ENCODE data around the gene ATF6. TPM values are rescaled to one million over a fixed set of nuclear protein-coding genes. Genes with fewer than 3 reads are reported as not detected.
"Not testable (repeated sequence)": the region's sequence is repeated elsewhere in the genome, so short reads cannot be mapped to it uniquely, and the experiment has no call there.

Gene ATF6
- total RNA-seq, 1 experiment from 2014 or later = 6.2 TPM

DNA sequence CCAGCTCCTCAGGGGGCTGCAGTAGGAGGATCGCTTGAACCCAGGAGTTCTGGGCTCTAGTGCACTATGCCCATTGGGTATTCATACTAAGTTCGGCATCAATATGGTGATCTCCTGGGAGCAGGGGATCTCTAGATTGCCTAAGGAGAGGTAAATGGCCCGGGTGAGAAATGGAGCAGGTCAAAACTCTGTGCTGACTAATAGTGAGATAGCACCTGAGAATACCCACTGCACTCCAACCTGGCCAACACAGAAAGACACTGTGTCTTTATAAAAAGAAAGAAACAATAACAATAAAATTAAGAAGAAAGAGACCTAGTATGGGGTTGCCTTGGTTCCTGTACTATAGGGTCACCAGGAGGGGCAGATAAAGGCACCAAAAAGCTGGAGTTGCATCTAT, 30.3 kb upstream of the ATF6 start:
- no peak for DNase-seq (ENCODE audit: low spot score)

DNA sequence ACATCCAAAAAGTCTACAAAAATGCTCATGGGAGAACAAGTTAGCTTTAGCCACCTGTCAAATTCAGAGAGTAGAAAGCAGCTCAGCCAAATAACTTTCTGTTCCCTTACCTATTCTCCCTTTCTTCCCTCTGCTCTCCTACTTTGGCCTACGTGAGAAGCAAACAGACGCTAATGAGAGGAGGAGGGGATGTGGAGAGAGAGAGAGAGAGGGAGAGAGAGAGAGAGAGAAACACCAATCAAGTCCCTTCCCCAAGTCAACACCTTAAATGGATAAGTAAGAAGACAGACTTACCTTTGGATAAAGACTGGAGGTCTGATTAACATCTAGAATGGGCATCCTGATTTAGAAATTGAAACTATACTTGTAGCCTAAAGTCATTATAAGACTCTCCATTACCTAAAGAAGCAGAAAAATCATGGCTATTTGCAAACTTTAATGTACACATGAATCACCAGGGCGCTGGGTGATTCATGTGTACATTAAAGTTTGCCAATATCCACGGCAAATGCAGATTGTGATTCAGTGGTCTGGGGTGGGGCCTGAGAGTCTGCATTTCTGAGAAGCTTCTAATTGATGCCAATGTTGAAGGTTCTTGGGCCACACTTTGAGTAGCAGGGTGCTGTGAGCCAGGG, 29.7 kb upstream of the ATF6 start:
- peak; percentile 53 for DNase-seq (ENCODE audit: low spot score)

DNA sequence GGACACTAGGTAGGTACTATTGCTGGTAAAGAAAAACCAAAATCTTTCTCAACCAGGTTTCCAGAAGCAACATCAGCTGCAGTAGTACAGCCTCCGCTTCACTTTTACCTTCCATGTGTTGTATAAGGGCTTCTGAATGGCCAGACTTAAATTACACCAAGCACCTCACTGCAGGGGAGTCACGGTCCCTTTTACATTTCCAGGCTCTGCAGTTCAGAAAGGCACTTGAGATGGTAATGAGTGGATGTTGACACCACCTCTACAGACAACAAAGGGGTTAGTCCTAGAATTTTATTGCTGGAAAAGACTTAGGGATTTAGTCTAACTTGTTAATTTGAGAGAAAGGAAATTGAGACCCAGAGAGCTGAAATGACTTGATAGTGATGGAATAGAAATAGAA, 28.5 kb upstream of the ATF6 start:
- no peak for DNase-seq (ENCODE audit: low spot score)

DNA sequence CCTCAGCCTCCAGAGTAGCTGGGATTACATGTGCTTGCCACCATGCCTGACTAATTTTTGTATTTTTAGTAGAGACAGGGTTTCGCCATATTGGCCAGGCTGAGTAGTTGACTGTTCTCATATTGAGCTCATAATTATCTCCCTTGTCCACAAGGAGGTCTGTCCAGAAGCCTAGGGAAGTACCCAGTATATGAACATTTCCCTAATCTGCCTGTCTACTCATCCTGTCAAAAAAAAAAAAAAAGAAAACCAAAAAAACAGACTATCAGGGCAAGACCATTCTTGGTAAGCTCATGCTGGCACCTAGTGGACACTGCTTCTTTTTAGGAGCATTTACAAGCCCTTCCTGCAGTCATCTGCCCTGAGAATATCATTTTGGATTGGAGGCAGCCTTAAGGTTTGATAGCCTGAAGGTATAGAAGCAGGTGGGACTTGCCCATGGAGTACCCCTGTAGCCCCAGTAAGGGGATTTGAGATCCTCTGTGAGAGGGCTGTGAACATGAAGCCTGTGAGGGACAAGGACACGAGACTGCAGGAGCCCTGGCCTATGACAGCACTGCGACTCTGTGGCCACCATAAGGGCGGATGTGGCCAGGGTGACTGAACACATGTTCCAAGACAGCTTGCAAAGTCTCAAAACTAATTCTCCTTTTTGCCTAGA, 27.4 kb upstream of the ATF6 start:
- peak; percentile 57 for DNase-seq (ENCODE audit: low spot score)

DNA sequence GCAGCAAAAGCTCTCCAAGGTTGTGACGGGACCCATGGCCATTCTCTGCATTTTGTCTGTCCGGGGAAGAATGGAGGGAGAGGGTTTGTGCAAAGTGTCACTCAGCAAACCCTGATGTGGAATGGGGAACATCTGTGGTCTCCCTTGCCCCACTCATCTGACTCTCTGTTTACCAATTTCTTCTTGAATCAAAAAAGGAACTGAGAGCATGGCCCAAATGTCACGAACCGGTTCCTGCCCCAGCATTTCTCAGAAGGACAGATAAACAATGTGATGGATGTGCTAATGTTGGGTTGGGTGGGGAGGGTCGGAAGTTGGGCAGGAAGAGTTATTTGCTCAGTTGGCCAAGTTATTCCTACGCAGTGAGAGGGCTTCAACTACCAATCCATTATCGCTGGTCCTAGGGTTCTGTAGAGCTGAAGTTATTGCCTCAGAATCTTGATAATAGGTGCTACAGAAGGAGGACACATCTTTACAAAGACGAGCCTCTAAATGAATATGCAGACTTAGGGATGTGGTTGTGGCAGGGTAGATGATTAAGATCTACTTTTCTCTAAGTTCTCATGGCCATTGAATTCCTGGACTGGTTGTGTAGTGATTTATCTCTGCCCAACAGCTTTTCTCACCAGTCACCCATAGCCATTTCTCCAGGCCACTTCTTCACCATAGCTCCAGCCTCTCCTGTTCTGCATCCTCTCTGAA, 26.1 kb upstream of the ATF6 start:
- DNase-seq (ENCODE audit: low spot score) = no peak

DNA sequence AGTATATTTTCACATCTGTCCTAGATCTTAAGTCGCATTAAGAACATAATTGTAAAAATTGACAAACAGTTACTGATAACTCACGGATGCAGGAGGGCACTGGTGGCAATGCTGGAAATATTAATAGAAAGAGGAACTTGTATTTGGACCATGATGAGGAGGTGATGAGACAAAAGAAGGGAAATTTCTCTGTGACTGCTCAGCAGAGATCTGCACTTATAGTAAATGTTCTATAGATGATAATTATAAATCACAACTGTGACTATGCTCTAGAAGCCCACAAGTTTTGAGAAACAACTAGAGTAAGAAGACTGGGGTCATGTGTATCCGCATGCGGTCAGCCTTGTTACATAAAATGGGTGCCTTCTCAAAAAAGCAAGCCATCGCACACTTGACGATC, 25.2 kb upstream of the ATF6 start:
- no peak for DNase-seq (ENCODE audit: low spot score)

DNA sequence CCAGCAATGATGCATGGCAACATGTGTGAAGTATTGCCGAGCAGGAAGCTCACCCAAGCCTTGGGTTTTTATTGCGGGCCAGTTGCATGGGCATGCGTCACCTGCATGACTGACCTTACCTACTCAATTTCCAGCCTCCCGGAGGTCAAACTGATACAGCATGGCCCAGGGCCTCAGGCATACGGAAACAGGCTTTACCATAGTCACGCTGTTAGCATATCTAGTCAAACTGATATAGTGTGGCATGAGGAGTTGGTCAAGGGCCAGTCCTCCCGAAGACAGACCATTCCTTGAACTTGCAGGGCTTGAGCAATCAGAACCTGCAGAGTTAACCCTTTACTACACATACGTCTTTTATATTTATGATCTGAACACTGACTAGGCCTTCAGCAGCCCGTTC, 22.9 kb upstream of the ATF6 start:
- DNase-seq (ENCODE audit: low spot score) = no peak

DNA sequence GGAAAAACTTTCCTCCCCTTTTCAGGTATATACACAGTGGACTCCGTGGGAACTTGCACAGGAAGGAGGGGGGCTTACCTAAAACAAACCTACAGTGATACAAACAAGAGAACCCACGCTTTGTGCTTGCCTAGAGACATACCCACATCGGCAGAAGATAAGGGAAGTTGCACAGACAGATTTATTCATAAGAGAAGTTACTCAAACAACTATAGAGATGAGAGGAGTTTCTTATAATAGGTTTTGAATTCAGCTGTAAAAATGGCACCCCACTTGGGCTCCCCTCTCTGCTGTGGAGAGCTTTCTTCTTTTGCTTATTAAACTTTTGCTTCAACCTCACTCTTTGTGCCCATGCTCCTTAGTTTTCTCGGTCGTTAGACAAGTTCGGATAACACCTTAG, 18.3 kb upstream of the ATF6 start:
- no peak for DNase-seq (ENCODE audit: low spot score)

DNA sequence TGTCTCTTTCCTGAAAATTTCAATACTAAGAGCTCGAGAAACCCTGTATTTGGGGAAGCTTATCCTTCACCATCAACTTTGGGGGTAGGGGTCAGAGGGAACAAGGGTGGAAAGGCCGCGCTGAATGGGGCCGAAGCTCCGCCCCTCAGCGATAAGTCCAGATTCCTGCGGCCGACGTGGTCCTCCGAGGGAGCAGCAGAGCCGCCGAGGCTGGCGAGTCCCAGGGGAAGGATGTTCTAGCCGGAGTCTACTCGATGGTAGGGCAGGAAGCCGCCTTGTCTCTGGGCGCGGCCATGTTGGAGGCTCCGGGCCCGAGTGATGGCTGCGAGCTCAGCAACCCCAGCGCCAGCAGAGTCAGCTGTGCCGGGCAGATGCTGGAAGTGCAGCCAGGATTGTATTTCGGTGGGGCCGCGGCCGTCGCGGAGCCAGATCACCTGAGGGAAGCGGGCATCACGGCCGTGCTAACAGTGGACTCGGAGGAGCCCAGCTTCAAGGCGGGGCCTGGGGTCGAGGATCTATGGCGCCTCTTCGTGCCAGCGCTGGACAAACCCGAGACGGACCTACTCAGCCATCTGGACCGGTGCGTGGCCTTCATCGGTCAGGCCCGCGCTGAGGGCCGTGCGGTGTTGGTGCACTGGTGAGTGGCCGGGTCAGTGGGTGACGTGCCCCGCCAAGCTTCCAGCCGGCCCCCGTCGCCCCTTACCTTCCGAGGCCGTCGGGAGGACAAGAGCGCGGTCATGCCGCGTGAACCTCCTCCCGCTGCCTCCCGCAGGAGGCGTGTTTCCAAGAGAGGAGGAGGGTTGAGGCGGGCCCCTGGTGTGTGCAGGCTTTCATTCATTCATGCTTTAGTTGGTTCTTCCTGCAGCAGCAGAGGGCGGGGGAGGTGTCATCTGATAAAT, 16.4 kb upstream of the ATF6 start, which contains the start of gene DUSP12:
TSS of gene DUSP12 (plus strand) at position 278 of the 899 bp plus-strand sequence. CDS start at position 294, 16 bp downstream.
- DNase-seq (ENCODE audit: low spot score) = peak; percentile 92

DNA sequence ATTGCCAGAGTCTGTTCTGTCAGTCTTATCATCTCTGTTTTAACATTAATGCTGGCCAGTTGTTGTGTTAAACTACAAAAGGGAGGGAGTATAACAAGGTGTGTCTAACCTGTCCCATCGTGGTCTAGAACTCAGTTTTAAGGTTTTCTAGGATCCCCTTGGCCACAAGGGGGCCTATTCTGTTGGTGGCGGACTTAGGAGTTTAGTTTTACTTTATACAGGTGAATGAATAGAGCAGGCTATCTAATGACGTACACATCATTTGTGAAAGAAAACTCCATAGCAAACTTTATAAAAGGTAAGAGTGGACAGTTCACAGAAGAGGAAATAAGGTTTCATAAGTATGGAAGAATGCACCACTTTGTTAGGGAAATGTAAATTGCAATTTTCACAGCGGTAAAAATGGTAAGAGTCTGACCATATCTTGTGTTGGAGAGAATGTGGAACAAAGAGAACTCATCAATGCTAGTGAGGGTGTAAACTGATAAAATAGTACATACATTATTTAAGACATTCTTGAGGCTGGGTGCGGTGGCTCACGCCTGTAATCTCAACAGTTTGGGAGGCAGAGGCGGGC, 2.5 kb upstream of the ATF6 start:
- peak; percentile 80 for DNase-seq (ENCODE audit: low spot score)

DNA sequence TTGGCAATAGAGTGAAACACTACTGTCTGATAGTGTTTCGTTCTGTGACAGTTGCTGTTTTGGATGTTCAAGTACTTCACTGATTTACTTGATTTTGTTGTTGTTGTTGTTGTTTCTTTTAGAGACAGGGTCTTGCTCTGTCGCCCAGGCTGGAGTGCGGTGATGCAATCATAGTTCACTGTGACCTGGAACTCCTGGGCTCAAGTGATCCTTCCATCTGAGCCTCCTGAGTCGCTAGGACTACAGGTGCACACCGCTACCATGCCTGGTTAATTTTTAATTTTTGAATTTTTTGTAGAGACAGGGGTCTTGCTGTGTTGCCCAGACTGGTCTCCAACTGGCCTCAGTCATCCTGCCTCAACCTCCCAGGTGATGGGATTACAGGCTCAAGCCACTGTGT, 2.3 kb downstream of the ATF6 start:
- DNase-seq (ENCODE audit: low spot score) = no peak

DNA sequence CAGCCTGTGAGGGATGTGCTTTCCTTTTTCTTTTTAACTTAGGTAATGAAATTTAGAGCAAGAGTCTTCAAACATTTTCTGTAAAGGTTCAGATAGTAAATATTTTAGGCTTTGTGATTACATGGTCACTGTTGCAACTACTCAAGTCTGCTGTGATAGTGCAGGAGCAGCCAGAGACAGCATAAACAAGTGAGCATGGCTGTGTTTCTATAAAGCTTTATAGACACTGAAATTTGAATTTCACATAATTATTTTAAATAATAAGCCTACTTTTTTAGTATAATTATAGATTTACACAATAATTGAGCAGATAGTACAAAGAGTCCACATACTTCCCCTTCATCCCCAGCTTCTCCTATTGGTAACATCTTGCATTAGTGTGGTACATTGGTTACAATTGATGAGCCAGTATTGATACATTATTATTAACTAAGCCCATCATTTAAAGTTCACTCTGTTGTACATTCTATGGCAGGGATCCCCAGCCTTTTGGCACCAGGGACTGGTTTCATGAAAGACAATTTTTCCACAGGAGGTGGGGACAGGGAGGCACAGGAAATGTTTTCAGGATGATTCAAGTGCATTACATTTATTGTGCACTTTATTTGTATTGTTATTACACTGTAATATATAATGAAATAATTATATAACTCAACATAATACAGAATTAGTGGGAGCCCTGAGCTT, 3.0 kb downstream of the ATF6 start:
- no peak for DNase-seq (ENCODE audit: low spot score)

DNA sequence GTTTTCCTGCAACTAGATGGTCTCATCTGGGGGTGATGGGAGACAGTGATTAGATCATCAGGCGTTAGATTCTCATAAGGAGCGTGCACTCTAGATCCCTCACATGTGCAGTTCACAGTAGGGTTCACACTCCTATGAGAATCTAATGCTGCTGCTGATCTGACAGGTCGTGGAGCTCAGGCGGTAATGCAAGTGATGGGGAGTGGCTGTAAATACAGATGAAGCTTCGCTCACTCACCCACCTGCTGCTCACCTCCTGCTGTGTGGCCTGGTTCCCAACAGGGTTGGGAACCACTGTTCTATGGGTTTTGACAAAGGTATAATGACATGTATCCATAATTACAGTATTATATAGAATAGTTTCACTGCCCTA, 3.5 kb downstream of the ATF6 start:
- not testable (repeated sequence) for DNase-seq (ENCODE audit: low spot score)

DNA sequence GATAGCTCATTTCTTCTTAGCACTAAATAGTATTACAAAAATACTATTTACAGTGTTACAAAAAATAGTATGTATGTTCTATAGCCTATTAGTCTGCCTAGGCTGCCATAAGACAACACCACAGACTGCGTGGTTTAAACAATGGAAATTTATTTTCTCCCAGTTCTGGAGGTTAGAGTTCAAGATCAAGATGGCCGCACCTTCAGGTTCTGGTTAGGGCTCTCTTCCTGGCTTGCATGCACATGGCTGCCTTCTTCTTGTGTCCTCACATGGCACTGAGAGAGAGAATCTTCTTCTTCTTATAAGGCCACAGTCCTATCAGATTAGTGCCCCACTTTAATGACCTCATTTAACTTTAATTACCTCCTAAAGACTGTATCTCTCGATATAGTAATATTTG, 4.1 kb downstream of the ATF6 start:
- DNase-seq (ENCODE audit: low spot score) = no peak

DNA sequence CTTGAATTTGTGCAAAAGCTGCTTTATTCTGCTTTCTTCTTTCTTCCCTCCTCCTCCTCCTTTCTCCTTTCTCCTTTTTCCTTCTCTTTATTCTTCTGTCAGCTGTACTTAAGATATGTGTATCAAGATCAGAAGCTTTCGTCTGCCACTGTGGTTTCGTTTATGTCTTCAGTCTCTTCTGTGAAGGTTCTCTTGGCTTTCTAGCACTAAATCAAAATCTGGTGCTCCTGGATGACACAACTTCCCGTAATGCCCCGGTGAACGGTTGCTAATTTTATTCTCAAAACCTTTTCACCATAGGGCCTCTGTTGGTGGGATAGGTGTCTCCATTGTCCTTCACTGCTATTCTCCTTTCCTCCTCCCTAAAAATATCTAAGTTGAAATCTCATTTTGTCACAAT, 5.0 kb downstream of the ATF6 start:
- DNase-seq (ENCODE audit: low spot score) = no peak

DNA sequence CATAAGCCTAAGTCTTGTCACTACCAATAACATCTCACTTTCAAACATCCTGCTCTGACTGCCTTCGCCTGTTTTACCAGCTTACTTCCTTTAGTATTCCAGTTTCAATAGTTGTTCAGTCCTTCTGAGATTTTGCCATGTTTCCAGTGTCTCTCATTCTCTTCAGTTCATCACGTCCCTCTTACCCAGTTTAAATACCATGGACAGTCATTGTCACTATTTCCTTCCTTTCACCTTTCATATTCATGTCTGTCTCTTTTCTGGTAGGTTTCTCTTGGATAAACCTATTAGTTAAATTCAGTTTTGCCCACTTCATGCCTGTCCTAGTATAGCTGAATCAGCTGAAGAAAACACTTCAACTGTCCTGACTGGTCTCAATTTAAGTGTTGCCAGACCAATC, 5.9 kb downstream of the ATF6 start:
- no peak for DNase-seq (ENCODE audit: low spot score)

DNA sequence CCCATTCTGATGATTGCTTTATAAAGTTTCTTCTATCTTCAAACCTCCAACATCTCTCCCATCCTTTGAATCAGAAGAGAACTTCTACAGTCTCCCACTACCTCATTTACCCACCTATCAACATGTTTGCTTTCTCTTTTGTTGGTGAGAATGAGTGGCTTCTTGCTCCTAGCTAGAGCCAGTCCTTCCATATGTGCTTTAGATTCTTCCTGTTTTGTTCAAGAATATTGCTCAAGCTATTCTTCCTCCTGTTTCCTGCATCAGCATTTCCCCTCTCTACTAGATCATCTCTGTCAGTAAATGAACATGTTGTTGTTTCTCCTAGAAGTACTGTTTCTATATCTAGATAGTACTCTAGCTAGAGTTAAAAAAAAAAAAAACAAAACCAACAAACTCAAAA, 6.3 kb downstream of the ATF6 start:
- no peak for DNase-seq (ENCODE audit: low spot score)

DNA sequence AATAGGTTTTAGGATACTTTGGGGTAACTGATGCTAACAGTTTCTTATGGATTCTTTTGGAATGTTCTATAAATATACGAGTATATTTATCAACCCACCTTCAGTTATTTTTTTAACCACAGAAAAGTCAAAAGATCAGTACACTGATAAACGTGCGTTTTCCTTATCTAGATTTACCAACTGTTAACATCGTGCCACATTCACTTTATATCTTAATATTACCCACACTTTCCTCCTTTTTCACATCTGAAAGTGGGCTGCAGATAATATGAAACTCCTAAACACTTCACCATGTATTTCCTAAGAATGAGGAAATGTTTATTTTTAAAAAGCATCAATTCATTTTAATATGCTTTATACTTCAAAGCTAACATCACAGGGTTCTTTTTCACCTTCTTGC, 7.7 kb downstream of the ATF6 start:
- DNase-seq (ENCODE audit: low spot score) = no peak

DNA sequence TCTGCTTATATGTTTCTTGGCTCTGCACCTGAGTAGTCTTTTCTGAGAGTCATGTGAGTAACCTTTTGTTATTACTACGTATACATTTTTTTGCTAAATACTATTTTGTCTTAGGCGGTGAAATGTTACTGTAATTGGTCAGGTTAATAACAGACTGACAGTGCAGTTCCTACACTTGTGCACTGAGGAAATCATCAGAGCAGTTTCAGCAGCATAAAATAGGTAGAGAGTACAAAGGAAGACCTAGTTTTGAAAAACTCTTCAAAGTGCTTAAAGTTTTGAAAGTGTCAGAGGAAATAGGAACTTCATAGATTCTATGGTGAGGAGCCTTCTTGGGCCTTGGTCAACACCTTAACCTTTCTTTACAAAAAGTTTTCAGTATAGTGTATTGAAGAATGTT, 11.1 kb downstream of the ATF6 start:
- no peak for DNase-seq (ENCODE audit: low spot score)

DNA sequence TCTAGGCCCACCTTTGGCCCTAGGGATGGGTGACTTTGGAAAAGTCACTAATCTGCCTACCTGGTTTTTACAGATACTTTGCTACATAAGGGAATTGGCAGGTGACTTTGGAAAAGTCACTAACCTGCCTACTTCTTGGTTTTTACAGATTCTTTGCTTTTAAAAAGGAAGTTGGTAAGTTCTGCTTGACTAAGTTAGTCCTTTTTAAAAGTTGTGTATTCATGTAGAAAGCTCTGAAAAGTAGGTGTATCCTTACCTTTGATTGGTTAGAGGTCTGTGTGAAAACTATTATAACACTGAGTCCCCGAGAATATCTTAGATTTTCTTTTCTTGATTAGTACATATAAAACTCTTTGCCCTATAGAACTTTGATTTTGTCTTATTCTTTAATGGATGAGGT, 12.4 kb downstream of the ATF6 start:
- DNase-seq (ENCODE audit: low spot score) = no peak

DNA sequence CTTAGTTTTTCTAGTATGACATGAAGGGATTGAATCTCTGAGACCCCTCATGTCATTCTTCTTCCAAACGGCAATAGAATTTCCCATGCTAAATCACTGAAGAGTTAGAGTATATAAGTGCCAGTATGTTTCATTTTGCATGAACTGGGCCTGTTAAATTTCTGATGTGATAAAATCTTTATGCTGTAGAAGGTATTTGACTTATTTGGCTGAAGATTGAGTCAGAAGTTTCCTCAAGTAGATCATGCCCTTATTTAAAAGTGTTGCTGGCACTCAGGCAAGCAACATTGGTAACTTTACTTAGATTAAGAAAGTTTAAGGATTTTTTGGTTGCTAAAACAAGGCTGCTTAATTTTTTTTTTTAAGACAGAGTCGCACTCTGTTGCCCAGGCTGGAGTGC, 13.3 kb downstream of the ATF6 start:
- no peak for DNase-seq (ENCODE audit: low spot score)

Data from HT-29 (cell line).